HFF-Myc (cell line): ENCODE data around the gene TRAM2.
A peak's percentile ranks its signal among the peaks of the same experiment; 100 is the strongest.

Experiments
- DNase-seq: peaks from one replicate; pipeline ENCODE4 v3.0.0-alpha.2; 2011; ENCODE audit warnings: low read depth; ENCODE audit errors: extremely low read depth
- H3K4me3 ChIP-seq: replicated peaks from 2 replicates; pipeline ENCODE4 v1.5.1; 2011; ENCODE audit warnings: low read depth, mild to moderate bottlenecking, control low read depth, low read length
- CTCF ChIP-seq: IDR thresholded peaks from 2 replicates; pipeline ENCODE4 v1.5.1; 2012; ENCODE audit warnings: mild to moderate bottlenecking, low read depth, low read length, control low read depth; ENCODE audit errors: missing control alignments

TRAM2 gene

GRCh38 chr6:52616059-52616690 lies 39.3 kb upstream of the TRAM2 start:
- TF ChIP-seq CTCF, result no peak
- no peak for DNase-seq
- H3K4me3 ChIP-seq, result no peak overlapping the region

- H3K4me3 ChIP-seq, result no peak overlapping the region
- peak; percentile 72 for DNase-seq
- no peak for TF ChIP-seq CTCF
These were observed 35.6 kb upstream of the TRAM2 start for GRCh38 chr6:52612336-52613054.

- no peak for TF ChIP-seq CTCF
- H3K4me3 ChIP-seq, result no peak overlapping the region
- DNase-seq, result no peak
These were observed 35.0 kb upstream of the TRAM2 start for GRCh38 chr6:52611833-52612232.

- no peak for TF ChIP-seq CTCF
- DNase-seq, result no peak
- no peak overlapping the region for H3K4me3 ChIP-seq
These were observed 34.0 kb upstream of the TRAM2 start for GRCh38 chr6:52610745-52611355.

- no peak for TF ChIP-seq CTCF
- H3K4me3 ChIP-seq, result no peak overlapping the region
- no peak for DNase-seq
These were observed 33.2 kb upstream of the TRAM2 start for GRCh38 chr6:52610011-52610410.

- TF ChIP-seq CTCF, result no peak
- H3K4me3 ChIP-seq, result no peak overlapping the region
- no peak for DNase-seq
These were observed 28.8 kb upstream of the TRAM2 start for GRCh38 chr6:52605610-52606185.
